Upper lobe of right lung (tissue), 1 donor: ENCODE results near the gene TNFRSF9. TPM values are rescaled to one million over a fixed set of nuclear protein-coding genes. Genes with fewer than 3 reads are reported as not detected.

ENCODE experiments used
- ATAC-seq: fragments of 200-7000 bp; cut with Tn5 transposase; one replicate; pipeline ENCODE4 v1.9.1; 2020; ENCODE audit warnings: mild to moderate bottlenecking, moderate library complexity
- DNase-seq: peaks from one replicate; pipeline ENCODE4 v3.0.0-alpha.2; 2020
- H3K27ac ChIP-seq: fragments of 200-600 bp; one replicate; pipeline ENCODE4 v1.8.0; 2022
- H3K27me3 ChIP-seq: fragments of 200-600 bp; one replicate; pipeline ENCODE4 v1.8.0; 2022; ENCODE audit warnings: mild to moderate bottlenecking
- H3K36me3 ChIP-seq: fragments of 200-600 bp; one replicate; pipeline ENCODE4 v1.8.0; 2022
- H3K4me1 ChIP-seq: fragments of 200-600 bp; one replicate; pipeline ENCODE4 v1.8.0; 2022
- H3K4me3 ChIP-seq: fragments of 200-600 bp; one replicate; pipeline ENCODE4 v1.8.0; 2022; ENCODE audit warnings: mild to moderate bottlenecking
- H3K9me3 ChIP-seq: fragments of 200-600 bp; one replicate; pipeline ENCODE4 v1.8.0; 2022
- intact Hi-C: fragments of 100-400 bp; cut with DNase I; formaldehyde crosslinking; loops from one replicate; pipeline ENCODE4 v1.11.0; 2022
- total RNA-seq: library from RNA; stranded (reverse); fragmentation: NEBNext Ultra II Directional; extraction: Animal tissue kit (Norgen Biotek cat#: 25700); gene quantifications from one replicate; pipeline ENCODE4 v1.2.1, GENCODE V29; 2021
- TF ChIP-seq, protein P1 (sequence below): fragments of 200-600 bp; IDR thresholded peaks from one replicate; pipeline ENCODE4 v1.8.0; 2022; ENCODE audit warnings: antibody characterized with exemption
- donor health status: DM: no; HTN: yes; CAD: no; lungs with severe emphysema.

The TNFRSF9 gene
- total RNA-seq, 1 donor from 2014 or later, result 0.49 TPM

DNA sequence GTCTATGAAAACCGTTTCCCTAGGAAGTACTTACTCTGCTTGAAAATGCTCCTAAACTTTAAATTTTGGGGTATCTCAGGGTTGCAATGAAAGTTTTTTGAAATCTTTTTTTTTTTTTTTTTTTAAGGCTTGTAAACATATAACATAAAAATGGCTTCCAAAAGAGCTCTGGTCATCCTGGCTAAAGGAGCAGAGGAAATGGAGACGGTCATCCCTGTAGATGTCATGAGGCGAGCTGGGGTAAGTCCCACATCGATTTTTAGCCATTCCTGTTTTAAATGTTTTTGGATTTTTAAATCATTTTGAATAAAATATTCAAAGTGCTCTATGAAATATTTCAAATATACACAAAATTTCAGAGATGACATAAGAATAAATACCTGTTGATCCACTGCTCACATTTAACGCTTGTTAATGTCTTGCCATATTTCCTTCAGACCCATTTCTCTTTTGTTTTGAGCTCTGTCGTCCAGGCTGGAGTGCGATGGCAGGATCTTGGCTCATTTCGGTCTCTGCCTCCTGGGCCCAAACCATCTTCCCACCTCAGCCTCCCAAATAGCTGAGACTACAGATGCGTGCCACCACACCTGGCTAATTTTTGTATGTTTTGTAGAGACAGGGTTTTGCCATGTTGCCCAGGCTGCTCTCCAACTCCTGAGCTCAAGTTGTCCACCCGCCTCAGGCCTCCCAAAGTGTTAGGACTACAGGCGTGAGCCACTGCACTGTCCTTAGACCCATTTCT, 22.2 kb upstream of the TNFRSF9 start:
- peaks cover 17% of the 10 kb centered on the region for H3K4me1 ChIP-seq
- peak overlapping the region; percentile 94 for H3K27ac ChIP-seq
- TF ChIP-seq, protein P1, sequence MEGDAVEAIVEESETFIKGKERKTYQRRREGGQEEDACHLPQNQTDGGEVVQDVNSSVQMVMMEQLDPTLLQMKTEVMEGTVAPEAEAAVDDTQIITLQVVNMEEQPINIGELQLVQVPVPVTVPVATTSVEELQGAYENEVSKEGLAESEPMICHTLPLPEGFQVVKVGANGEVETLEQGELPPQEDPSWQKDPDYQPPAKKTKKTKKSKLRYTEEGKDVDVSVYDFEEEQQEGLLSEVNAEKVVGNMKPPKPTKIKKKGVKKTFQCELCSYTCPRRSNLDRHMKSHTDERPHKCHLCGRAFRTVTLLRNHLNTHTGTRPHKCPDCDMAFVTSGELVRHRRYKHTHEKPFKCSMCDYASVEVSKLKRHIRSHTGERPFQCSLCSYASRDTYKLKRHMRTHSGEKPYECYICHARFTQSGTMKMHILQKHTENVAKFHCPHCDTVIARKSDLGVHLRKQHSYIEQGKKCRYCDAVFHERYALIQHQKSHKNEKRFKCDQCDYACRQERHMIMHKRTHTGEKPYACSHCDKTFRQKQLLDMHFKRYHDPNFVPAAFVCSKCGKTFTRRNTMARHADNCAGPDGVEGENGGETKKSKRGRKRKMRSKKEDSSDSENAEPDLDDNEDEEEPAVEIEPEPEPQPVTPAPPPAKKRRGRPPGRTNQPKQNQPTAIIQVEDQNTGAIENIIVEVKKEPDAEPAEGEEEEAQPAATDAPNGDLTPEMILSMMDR, result no peak
- H3K9me3 ChIP-seq, result no peaks in the 10 kb centered on the region
- no peak for DNase-seq
- intact Hi-C loops, result no loop called here
- no peaks in the 10 kb centered on the region for H3K27me3 ChIP-seq
- H3K36me3 ChIP-seq, result peaks cover 50% of the 10 kb centered on the region
- ATAC-seq, result no peak
- H3K4me3 ChIP-seq, result peak overlapping the region; percentile 84

DNA sequence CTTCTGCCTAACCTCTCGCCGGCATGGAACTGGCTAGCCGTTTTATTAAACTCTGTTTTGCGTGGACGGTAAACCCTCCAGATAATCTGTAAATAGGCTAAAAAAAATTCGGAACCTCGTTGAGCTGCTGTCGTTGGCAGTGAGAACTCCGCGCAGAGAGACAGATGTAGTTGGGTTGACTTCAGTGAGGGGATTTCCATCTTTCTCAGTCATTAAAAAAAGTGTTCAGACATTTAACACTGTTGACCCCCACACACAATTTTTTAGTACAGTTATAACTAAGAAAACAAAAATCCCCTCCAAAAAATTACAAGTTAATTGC, 21.3 kb upstream of the TNFRSF9 start:
- peaks cover 17% of the 10 kb centered on the region for H3K4me1 ChIP-seq
- peak overlapping the region; percentile 84 for H3K4me3 ChIP-seq
- H3K9me3 ChIP-seq, result no peaks in the 10 kb centered on the region
- no peaks in the 10 kb centered on the region for H3K27me3 ChIP-seq
- H3K36me3 ChIP-seq, result peaks cover 42% of the 10 kb centered on the region
- ATAC-seq, result no peak
- no peak for DNase-seq
- TF ChIP-seq, protein P1, result no peak
- peak overlapping the region; percentile 94 for H3K27ac ChIP-seq
- intact Hi-C loops, result no loop called here

DNA sequence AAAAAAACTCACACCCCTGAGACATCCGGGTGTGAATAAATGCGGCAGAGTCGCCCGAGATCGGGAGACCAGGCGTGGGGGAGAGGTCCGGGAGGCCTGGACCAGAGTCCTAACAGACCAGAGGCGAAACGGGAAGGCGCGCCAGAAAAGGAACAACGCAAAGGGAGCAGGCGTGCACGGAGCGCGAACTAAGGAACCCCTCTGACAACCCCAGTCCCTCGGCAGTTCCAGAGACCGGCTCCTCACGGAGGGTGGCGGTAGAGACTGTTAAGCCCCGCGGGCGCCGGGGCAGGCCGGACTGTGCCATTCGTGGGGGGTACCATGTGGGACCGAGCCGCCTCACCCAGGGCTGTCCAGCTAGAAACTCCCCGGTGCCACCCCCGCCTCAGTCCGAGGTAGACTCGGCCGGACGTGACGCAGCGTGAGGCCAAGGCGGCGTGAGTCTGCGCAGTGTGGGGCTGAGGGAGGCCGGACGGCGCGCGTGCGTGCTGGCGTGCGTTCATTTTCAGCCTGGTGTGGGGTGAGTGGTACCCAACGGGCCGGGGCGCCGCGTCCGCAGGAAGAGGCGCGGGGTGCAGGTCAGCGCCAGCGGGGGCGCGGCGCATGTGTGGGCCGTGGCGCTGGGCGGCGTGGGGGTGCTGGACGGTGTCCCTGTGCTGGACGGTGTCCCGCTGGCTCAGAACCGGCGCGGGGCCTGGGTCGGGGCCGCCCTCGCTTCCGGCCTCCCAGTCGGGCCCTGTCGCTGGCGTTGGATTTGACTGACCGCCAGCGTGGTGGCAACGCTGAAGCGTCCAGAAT, 20.8 kb upstream of the TNFRSF9 start, which contains the start of gene PARK7:
TSS of gene PARK7 (plus strand) at position 496 of the 798 bp plus-strand sequence. CDS start 1,075 bp downstream, outside the sequence.
- H3K27me3 ChIP-seq, result no peaks in the 10 kb centered on the region

DNA sequence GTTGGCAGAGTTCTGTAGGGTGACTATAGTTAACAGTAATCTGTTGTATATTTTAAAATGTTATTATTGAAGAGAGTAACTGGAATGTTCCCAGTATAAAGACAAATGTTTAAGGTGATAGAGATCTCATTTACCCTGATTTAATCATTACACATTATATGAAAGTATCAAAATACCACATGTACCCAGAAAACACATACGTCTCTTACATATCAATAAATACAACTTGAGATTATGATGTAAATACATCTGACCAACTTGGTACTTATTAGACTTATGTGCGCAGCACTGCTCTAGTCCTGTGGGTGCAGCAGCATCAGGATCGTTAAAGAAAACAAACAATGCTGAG, 20.2 kb upstream of the TNFRSF9 start:
- Histone ChIP-seq H3K27me3 (no peaks in the 10 kb centered on the region), H3K36me3 (peaks cover 30% of the 10 kb centered on the region), H3K4me3 (peak overlapping the region; percentile 84), H3K9me3 (no peaks in the 10 kb centered on the region), H3K27ac (peak overlapping the region; percentile 94), H3K4me1 (peaks cover 17% of the 10 kb centered on the region)
- intact Hi-C loops, result no loop called here
- DNase-seq (no peak), ATAC-seq (no peak)
- TF ChIP-seq, protein P1, result no peak

More for the DNA sequence above, 20.8 kb upstream of the TNFRSF9 start, which contains the start of gene PARK7:
- Histone ChIP-seq H3K4me1 (peaks cover 17% of the 10 kb centered on the region), H3K27ac (peak within 1 kb of the TSS; percentile 94), H3K4me3 (peak within 1 kb of the TSS; percentile 84), H3K36me3 (peaks cover 36% of the 10 kb centered on the region), H3K9me3 (no peaks in the 10 kb centered on the region)
- TF ChIP-seq, protein P1, result peak; percentile 52
- peak; percentile 100 for DNase-seq
- intact Hi-C loops, result no loop called here
- peak; percentile 99 for ATAC-seq

DNA sequence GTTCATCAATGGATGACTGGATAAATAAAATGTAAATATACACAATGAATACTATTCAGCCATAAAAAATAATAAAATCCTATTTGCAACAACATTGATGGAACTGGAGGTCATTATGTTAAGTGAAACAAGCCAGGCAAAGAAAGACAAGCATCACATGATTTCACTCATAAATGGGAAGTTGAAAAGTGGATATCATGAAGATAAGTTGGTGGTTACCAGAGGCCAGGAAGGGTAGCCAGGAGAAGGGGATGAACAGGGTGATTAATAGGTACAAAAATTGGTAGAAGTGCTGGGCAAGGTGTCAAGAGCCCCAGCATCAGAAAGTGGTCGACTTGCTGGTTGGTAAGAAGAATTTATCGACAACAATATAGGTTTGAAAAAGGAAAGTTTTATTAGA, 19.5 kb upstream of the TNFRSF9 start:
- Histone ChIP-seq H3K4me3 (peak overlapping the region; percentile 84), H3K4me1 (peaks cover 17% of the 10 kb centered on the region), H3K27ac (peak overlapping the region; percentile 94), H3K36me3 (peaks cover 23% of the 10 kb centered on the region), H3K27me3 (no peaks in the 10 kb centered on the region), H3K9me3 (no peaks in the 10 kb centered on the region)
- intact Hi-C loops, result no loop called here
- no peak for DNase-seq
- ATAC-seq, result no peak
- TF ChIP-seq, protein P1, result no peak
